ENCODE data around the gene ZSCAN9. TPM values are rescaled to one million over a fixed set of nuclear protein-coding genes. Genes with fewer than 3 reads are reported as not detected.

The ZSCAN9 gene
- total and polyA plus RNA-seq, 9 of the 15 experiments (the other 6 are each of a cell fraction or from before 2014, with no cell fraction given) = 18.8 to 48.9 (median 28.7) TPM

DNA sequence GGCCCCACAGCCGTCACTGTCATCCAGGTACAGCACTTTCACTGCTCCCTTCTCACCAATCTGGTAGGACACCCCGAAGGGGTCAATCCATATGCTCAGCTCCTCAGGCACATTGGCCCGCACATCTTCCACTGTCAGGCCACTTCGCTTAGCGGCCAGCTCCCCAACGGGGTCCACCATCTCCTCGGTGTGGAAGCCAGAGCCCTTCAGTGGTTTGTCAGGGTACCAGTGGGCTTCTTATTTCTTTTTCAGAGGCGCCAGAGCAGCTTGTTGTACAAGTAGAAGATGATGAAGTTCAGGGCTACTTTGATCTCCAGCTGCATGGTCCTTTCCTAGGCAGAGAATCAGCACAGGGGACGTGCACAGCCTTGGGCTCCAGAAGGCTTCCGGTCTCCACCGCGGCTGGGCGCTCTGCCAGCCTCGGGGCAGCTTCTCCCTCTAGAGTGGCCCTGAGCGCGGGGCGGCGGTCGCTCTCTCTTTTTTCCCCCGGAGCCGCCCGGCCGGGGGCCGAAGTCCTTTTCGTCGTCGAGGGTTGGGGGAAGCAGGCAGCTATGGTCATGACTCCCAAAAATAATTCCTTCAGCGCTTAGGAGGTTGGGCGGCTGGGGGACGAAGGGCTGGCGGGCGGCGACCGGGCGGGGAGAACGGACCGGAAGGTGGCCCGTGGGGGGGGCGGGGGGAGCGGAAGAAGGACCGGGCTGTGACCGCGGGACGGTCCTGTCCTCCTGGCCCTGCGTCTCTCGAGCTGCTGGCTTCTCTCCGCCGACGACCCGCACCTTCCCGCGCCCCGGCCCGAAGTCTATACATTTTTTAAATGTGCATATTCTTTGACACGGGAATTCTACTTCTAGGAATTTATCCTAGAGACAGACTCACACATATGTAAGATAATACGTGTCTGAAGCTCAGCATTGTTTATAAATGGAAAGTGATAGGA is 6.5 kb upstream of the ZSCAN9 start (continued):
- TF ChIP-seq DPF2 (IDR thresholded peaks at IDR 0.05) (peak; percentile 53), ZFP1 (CRISPR knock-in tag; IDR thresholded peaks at IDR 0.05) (no peak), ZNF263 (CRISPR knock-in tag; IDR thresholded peaks at IDR 0.05; ENCODE audit: borderline replicate concordance) (no peak), NR2C2 (CRISPR knock-in tag; IDR thresholded peaks at IDR 0.05) (no peak), NR2C2 (tag; IDR thresholded peaks at IDR 0.05) (peak; percentile 74; the same call in 1 of the 2 replicates), RHOXF2B (CRISPR knock-in tag; conservative IDR thresholded peaks at IDR 0.05) (peak; percentile 41; the same call in 1 of the 2 replicates), SIN3A (IDR thresholded peaks at IDR 0.05; ENCODE audit: borderline replicate concordance in 2 of 2, control insufficient read depth in 1 of 2, low read depth in 2 of 2, low read length in 2 of 2) (0 out of 4 replicates have a peak, but pooled peaks of 1 of the 2 experiments have one; percentile 6), PML (IDR thresholded peaks at IDR 0.05; ENCODE audit: low read length) (peak; percentile 75; the same call in 1 of the 2 replicates), TAF1 (IDR thresholded peaks at IDR 0.05; ENCODE audit: control insufficient read depth, extremely low read depth, insufficient read depth, low read length, severe bottlenecking) (peak; percentile 70), ZNF12 (CRISPR knock-in tag; IDR thresholded peaks at IDR 0.05) (no peak; the same call in 1 of the 2 replicates), RFX5 (IDR thresholded peaks at IDR 0.05; ENCODE audit: low read depth, low read length) (no peak), SRSF9 (IDR thresholded peaks at IDR 0.05; ENCODE audit: borderline replicate concordance, low read depth, low read length) (no peak), DACH1 (IDR thresholded peaks at IDR 0.05; ENCODE audit: partially characterized antibody) (peak; percentile 32), CEBPG (CRISPR knock-in tag; IDR thresholded peaks at IDR 0.05) (no peak), CEBPG (tag; conservative IDR thresholded peaks at IDR 0.05 in 1 of 2, IDR thresholded peaks at IDR 0.05 in 1 of 2) (no peak), SRSF7 (optimal IDR thresholded peaks at IDR 0.05; ENCODE audit: low read depth, low read length) (no peak), EP400 (IDR thresholded peaks at IDR 0.05) (peak; percentile 70), ZNF41 (CRISPR knock-in tag; conservative IDR thresholded peaks at IDR 0.05) (no peak), BRD4 (IDR thresholded peaks at IDR 0.05) (peak; percentile 10; the same call in 1 of the 2 replicates), YBX1 (IDR thresholded peaks at IDR 0.05) (no peak), MAZ (CRISPR knock-in tag; conservative IDR thresholded peaks at IDR 0.05 in 1 of 2, IDR thresholded peaks at IDR 0.05 in 1 of 2) (peak; percentile 63 to 70; a peak in 3 of 4 replicates), ZNF197 (CRISPR knock-in tag; IDR thresholded peaks at IDR 0.05; ENCODE audit: low read depth) (no peak), GTF2E2 (tag; IDR thresholded peaks at IDR 0.05) (peak; percentile 95)
- TF ChIP-seq, protein P1, sequence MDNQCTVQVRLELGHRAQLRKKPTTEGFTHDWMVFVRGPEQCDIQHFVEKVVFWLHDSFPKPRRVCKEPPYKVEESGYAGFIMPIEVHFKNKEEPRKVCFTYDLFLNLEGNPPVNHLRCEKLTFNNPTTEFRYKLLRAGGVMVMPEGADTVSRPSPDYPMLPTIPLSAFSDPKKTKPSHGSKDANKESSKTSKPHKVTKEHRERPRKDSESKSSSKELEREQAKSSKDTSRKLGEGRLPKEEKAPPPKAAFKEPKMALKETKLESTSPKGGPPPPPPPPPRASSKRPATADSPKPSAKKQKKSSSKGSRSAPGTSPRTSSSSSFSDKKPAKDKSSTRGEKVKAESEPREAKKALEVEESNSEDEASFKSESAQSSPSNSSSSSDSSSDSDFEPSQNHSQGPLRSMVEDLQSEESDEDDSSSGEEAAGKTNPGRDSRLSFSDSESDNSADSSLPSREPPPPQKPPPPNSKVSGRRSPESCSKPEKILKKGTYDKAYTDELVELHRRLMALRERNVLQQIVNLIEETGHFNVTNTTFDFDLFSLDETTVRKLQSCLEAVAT (IDR thresholded peaks at IDR 0.05) = 0 out of 4 replicates have a peak, but pooled peaks of 1 of the 2 experiments have one; percentile 26
- TF ChIP-seq, protein P2, sequence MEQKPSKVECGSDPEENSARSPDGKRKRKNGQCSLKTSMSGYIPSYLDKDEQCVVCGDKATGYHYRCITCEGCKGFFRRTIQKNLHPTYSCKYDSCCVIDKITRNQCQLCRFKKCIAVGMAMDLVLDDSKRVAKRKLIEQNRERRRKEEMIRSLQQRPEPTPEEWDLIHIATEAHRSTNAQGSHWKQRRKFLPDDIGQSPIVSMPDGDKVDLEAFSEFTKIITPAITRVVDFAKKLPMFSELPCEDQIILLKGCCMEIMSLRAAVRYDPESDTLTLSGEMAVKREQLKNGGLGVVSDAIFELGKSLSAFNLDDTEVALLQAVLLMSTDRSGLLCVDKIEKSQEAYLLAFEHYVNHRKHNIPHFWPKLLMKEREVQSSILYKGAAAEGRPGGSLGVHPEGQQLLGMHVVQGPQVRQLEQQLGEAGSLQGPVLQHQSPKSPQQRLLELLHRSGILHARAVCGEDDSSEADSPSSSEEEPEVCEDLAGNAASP (IDR thresholded peaks at IDR 0.05) = no peak

All from K562 (cell line).